AG08396 (cell line): ENCODE measurements around the gene GNA15.
A peak's percentile ranks its signal among the peaks of the same experiment; 100 is the strongest.
"Not testable (repeated sequence)": the region's sequence is repeated elsewhere in the genome, so short reads cannot be mapped to it uniquely, and the experiment has no call there.

Experiments
- DNase-seq: peaks from one replicate; pipeline ENCODE4 v3.0.0; 2012; ENCODE audit warnings: low spot score, mixed read lengths

Gene GNA15

GRCh38 chr19:3149526-3150505 is 14.0 kb downstream of the GNA15 start:
- DNase-seq = no peak

GRCh38 chr19:3150739-3151329 is 15.0 kb downstream of the GNA15 start:
- DNase-seq = no peak

- DNase-seq = no peak
These were observed 16.0 kb downstream of the GNA15 start for GRCh38 chr19:3151563-3152418.

- DNase-seq = no peak
These were observed 16.6 kb downstream of the GNA15 start for GRCh38 chr19:3152419-3152780.

GRCh38 chr19:3153286-3154230 is 17.7 kb downstream of the GNA15 start:
- no peak for DNase-seq

- DNase-seq = not testable (repeated sequence)
These were observed 18.6 kb downstream of the GNA15 start for GRCh38 chr19:3154447-3154846.

- DNase-seq = peak; percentile 87
These were observed 19.3 kb downstream of the GNA15 start for GRCh38 chr19:3154957-3155736.

- no peak for DNase-seq
These were observed 21.4 kb downstream of the GNA15 start for GRCh38 chr19:3157096-3157845.

GRCh38 chr19:3159565-3159964 is 23.7 kb downstream of the GNA15 start:
- no peak for DNase-seq

GRCh38 chr19:3160219-3160618 is 24.4 kb downstream of the GNA15 start:
- DNase-seq = no peak

GRCh38 chr19:3161453-3161852 is 25.6 kb downstream of the GNA15 start:
- DNase-seq = peak; percentile 57

- DNase-seq = peak; percentile 53
These were observed 26.8 kb downstream of the GNA15 start for GRCh38 chr19:3162418-3163229.

- peak; percentile 86 for DNase-seq
These were observed 27.5 kb downstream of the GNA15 start for GRCh38 chr19:3163230-3163886.

GRCh38 chr19:3163943-3164342 is 28.1 kb downstream of the GNA15 start:
- no peak for DNase-seq

- DNase-seq = no peak
These were observed 31.9 kb downstream of the GNA15 start for GRCh38 chr19:3167533-3168272.

GRCh38 chr19:3171894-3172672 is 36.2 kb downstream of the GNA15 start:
- DNase-seq = no peak

GRCh38 chr19:3172673-3173000 is 36.8 kb downstream of the GNA15 start:
- DNase-seq = not testable (repeated sequence)
